Glutamatergic neuron (in vitro differentiated cells): ENCODE measurements around the gene CYP27B1. TPM values are rescaled to one million over a fixed set of nuclear protein-coding genes. Genes with fewer than 3 reads are reported as not detected.
A peak's percentile ranks its signal among the peaks of the same experiment; 100 is the strongest.

Experiments used
- DNase-seq: peaks from one replicate; pipeline ENCODE4 v3.0.0; 2022
- H3K27ac Mint-ChIP-seq: one replicate; pipeline ENCODE4 v1.8.0; 2020; ENCODE audit warnings: mild to moderate bottlenecking, mixed read lengths, inconsistent platforms; ENCODE audit not compliant: unreplicated experiment
- H3K27me3 Mint-ChIP-seq: one replicate; pipeline ENCODE4 v1.8.0; 2020; ENCODE audit warnings: mild to moderate bottlenecking, moderate library complexity, mixed read lengths, inconsistent platforms; ENCODE audit not compliant: unreplicated experiment
- H3K36me3 Mint-ChIP-seq: one replicate; pipeline ENCODE4 v1.8.0; 2020; ENCODE audit warnings: mild to moderate bottlenecking, mixed read lengths, inconsistent platforms; ENCODE audit not compliant: unreplicated experiment
- H3K4me1 Mint-ChIP-seq: one replicate; pipeline ENCODE4 v1.8.0; 2020; ENCODE audit warnings: mild to moderate bottlenecking, low read depth, mixed read lengths, inconsistent platforms; ENCODE audit not compliant: unreplicated experiment
- H3K4me3 Mint-ChIP-seq: one replicate; pipeline ENCODE4 v1.8.0; 2020; ENCODE audit warnings: mild to moderate bottlenecking, mixed read lengths, inconsistent platforms; ENCODE audit not compliant: unreplicated experiment
- H3K9me3 Mint-ChIP-seq: one replicate; pipeline ENCODE4 v1.8.0; 2020; ENCODE audit warnings: mild to moderate bottlenecking, moderate library complexity, mixed read lengths, inconsistent platforms; ENCODE audit not compliant: unreplicated experiment
- CTCF ChIP-seq: fragments of 200-600 bp; sonication (generic); IDR thresholded peaks from one replicate; pipeline ENCODE4 v1.5.0; 2021; ENCODE audit not compliant: partially characterized antibody, unreplicated experiment
- total RNA-seq: library from RNA; stranded (reverse); fragmentation: NEBNext Ultra II Directional; extraction: Animal tissue kit (Norgen Biotek cat#: 25700); gene quantifications from one replicate; pipeline ENCODE4 v1.2.1, GENCODE V29; 2021; ENCODE audit not compliant: unreplicated experiment

CYP27B1 gene
- total RNA-seq, 1 donor from 2014 or later: 1.7 TPM

- Mint-ChIP-seq H3K27ac (no peak overlapping the region), H3K4me3 (no peak overlapping the region), H3K4me1 (no peaks in the 10 kb centered on the region), H3K36me3 (no peaks in the 10 kb centered on the region), H3K9me3 (no peaks in the 10 kb centered on the region), H3K27me3 (peaks cover 4% of the 10 kb centered on the region)
- no peak for TF ChIP-seq CTCF
- no peak for DNase-seq
Observed at GRCh38 chr12:57807285-57807684, 40.4 kb upstream of the CYP27B1 start.

GRCh38 chr12:57806677-57807076, 39.8 kb upstream of the CYP27B1 start:
- Mint-ChIP-seq H3K36me3 (no peaks in the 10 kb centered on the region), H3K9me3 (no peaks in the 10 kb centered on the region), H3K27me3 (peaks cover 2% of the 10 kb centered on the region), H3K4me1 (no peaks in the 10 kb centered on the region), H3K27ac (no peak overlapping the region), H3K4me3 (no peak overlapping the region)
- TF ChIP-seq CTCF: no peak
- DNase-seq: no peak

GRCh38 chr12:57803319-57803893, 36.5 kb upstream of the CYP27B1 start:
- Mint-ChIP-seq H3K9me3 (no peaks in the 10 kb centered on the region), H3K27me3 (peaks cover 2% of the 10 kb centered on the region), H3K4me1 (no peaks in the 10 kb centered on the region), H3K4me3 (no peak overlapping the region), H3K36me3 (no peaks in the 10 kb centered on the region), H3K27ac (no peak overlapping the region)
- peak; percentile 75 for TF ChIP-seq CTCF
- peak; percentile 72 for DNase-seq

GRCh38 chr12:57802607-57803006, 35.7 kb upstream of the CYP27B1 start:
- Mint-ChIP-seq H3K4me1 (no peaks in the 10 kb centered on the region), H3K9me3 (no peaks in the 10 kb centered on the region), H3K36me3 (no peaks in the 10 kb centered on the region), H3K27ac (no peak overlapping the region), H3K4me3 (no peak overlapping the region), H3K27me3 (peaks cover 2% of the 10 kb centered on the region)
- DNase-seq: no peak
- TF ChIP-seq CTCF: no peak

- no peak overlapping the region for H3K27ac Mint-ChIP-seq
- no peak for DNase-seq
- no peaks in the 10 kb centered on the region for H3K4me1 Mint-ChIP-seq
- no peaks in the 10 kb centered on the region for H3K36me3 Mint-ChIP-seq
- H3K9me3 Mint-ChIP-seq: no peaks in the 10 kb centered on the region
- H3K4me3 Mint-ChIP-seq: no peak overlapping the region
- TF ChIP-seq CTCF: no peak
- peaks cover 1% of the 10 kb centered on the region for H3K27me3 Mint-ChIP-seq
Observed at GRCh38 chr12:57800965-57801364, 34.1 kb upstream of the CYP27B1 start.
